B cell (primary cell): ENCODE measurements around the gene CCDC160. TPM values are rescaled to one million over a fixed set of nuclear protein-coding genes. Genes with fewer than 3 reads are reported as not detected.

ENCODE experiments used
- ATAC-seq: fragments of 200-7000 bp; cut with Tn5 transposase; one replicate; pipeline ENCODE4 v1.10.0; 2021; ENCODE audit warnings: low read depth, mild to moderate bottlenecking, moderate number of reproducible peaks, moderate library complexity
- CTCF ChIA-PET: fragments of 350-600 bp; sonication (Branson Sonifier 250); formaldehyde crosslinking; loops from one replicate; lab custom pipeline; 2021; ENCODE audit warnings: antibody characterized with exemption, inconsistent platforms; lab: Charles Lee
- POLR2A ChIA-PET: fragments of 350-600 bp; sonication (Branson Sonifier 250); formaldehyde crosslinking; loops from one replicate; lab custom pipeline; 2021; ENCODE audit warnings: antibody characterized with exemption; lab: Charles Lee
- DNase-seq: peaks from one replicate; pipeline ENCODE4 v3.0.0; 2013
- H2AFZ ChIP-seq: 2 replicates; pipeline ENCODE4 v1.6.1; 2012; ENCODE audit warnings: mild to moderate bottlenecking, low read depth, low read length; ENCODE audit not compliant: insufficient read depth, poor library complexity, severe bottlenecking
- H3K27ac ChIP-seq, 2 donors: 1 replicate in 1 of 2; 2 replicates in 1 of 2; pipeline ENCODE4 v1.5.1; 2012 to 2013; ENCODE audit warnings: low read length in 2 of 2, mild to moderate bottlenecking in 2 of 2, moderate library complexity in 1 of 2
- H3K27me3 ChIP-seq, 4 experiments: fragments of 200-600 bp in 1 of 4; sonication (generic) in 1 of 4; replicated peaks in 1 of 4; 1 replicate in 2 of 4; 2 replicates in 2 of 4; pipeline versions ENCODE4 v1.6.1 to v1.7.0; 2013 to 2016; ENCODE audit warnings: low read length in 3 of 4, mild to moderate bottlenecking in 2 of 4, mixed read lengths in 1 of 4, moderate library complexity in 1 of 4; ENCODE audit not compliant: insufficient read depth in 4 of 4, control insufficient read depth in 3 of 4; ENCODE audit errors: control extremely low read depth in 1 of 4
- H3K36me3 ChIP-seq, 2 experiments: replicated peaks in 1 of 2; 1 replicate in 1 of 2; 2 replicates in 1 of 2; pipeline versions ENCODE4 v1.6.1 to v1.7.1; 2013; ENCODE audit warnings: low read length in 1 of 2; ENCODE audit not compliant: insufficient read depth in 2 of 2, control insufficient read depth in 1 of 2; ENCODE audit errors: control extremely low read depth in 1 of 2, extremely low read depth in 1 of 2
- H3K4me1 ChIP-seq, 2 donors: fragments of 200-600 bp in 1 of 2; sonication (generic) in 1 of 2; 1 replicate in 1 of 2; 2 replicates in 1 of 2; pipeline versions ENCODE4 v1.5.1 to v1.6.1; 2013 to 2017; ENCODE audit warnings: low read length in 2 of 2; ENCODE audit not compliant: control insufficient read depth in 2 of 2, insufficient read depth in 2 of 2
- H3K4me2 ChIP-seq: replicated peaks from 2 replicates; pipeline ENCODE3; 2012; ENCODE audit warnings: mild to moderate bottlenecking, low read depth, low read length; ENCODE audit not compliant: poor library complexity, severe bottlenecking
- H3K4me3 ChIP-seq, 5 experiments: fragments of 200-600 bp in 1 of 5; sonication (generic) in 1 of 5; 1 replicate in 3 of 5; 2 replicates in 2 of 5; pipeline versions ENCODE4 v1.5.1 to v1.7.0; 2011 to 2016; ENCODE audit warnings: low read length in 4 of 5, mild to moderate bottlenecking in 4 of 5, low read depth in 2 of 5, control low read depth in 1 of 5, moderate library complexity in 1 of 5; ENCODE audit not compliant: insufficient read depth in 1 of 5; ENCODE audit errors: control extremely low read depth in 1 of 5, extremely low read depth in 1 of 5
- H3K79me2 ChIP-seq: fragments of 200-600 bp; sonication (generic); one replicate; pipeline ENCODE4 v1.6.0; 2016; ENCODE audit warnings: low read length; ENCODE audit not compliant: control insufficient read depth, insufficient read depth
- H3K9ac ChIP-seq: fragments of 200-600 bp; sonication (generic); 2 replicates; pipeline ENCODE4 v1.6.1; 2017; ENCODE audit warnings: mild to moderate bottlenecking, low read length, moderate library complexity
- H3K9me3 ChIP-seq, 3 donors: one replicate each; pipeline versions ENCODE4 v1.6.1 to v1.7.1; 2013; ENCODE audit warnings: low read length in 2 of 3; ENCODE audit not compliant: control insufficient read depth in 2 of 3, insufficient read depth in 1 of 3; ENCODE audit errors: control extremely low read depth in 1 of 3
- H4K20me1 ChIP-seq: 2 replicates; pipeline ENCODE4 v1.6.0; 2012; ENCODE audit warnings: mild to moderate bottlenecking, low read length; ENCODE audit not compliant: insufficient read depth, control insufficient read depth, poor library complexity, severe bottlenecking
- H3K27ac Mint-ChIP-seq: one replicate; pipeline ENCODE4 v1.8.0; 2021; ENCODE audit warnings: mixed read lengths
- H3K27me3 Mint-ChIP-seq: one replicate; pipeline ENCODE4 v1.8.0; 2021; ENCODE audit warnings: mixed read lengths
- H3K4me1 Mint-ChIP-seq: one replicate; pipeline ENCODE4 v1.8.0; 2021; ENCODE audit warnings: mixed read lengths
- H3K4me3 Mint-ChIP-seq: one replicate; pipeline ENCODE4 v1.8.0; 2021; ENCODE audit warnings: mixed read lengths
- H3K9me3 Mint-ChIP-seq: one replicate; pipeline ENCODE4 v1.8.0; 2022; ENCODE audit warnings: mixed read lengths; ENCODE audit not compliant: insufficient read depth
- CTCF ChIP-seq: fragments of 200-600 bp; IDR thresholded peaks from one replicate; pipeline ENCODE4 v1.8.0; 2022; ENCODE audit warnings: antibody characterized with exemption, mild to moderate bottlenecking
- EZH2 ChIP-seq: IDR thresholded peaks from 2 replicates; pipeline ENCODE4 v1.6.1; 2012; ENCODE audit warnings: borderline replicate concordance, low read depth, mild to moderate bottlenecking, moderate library complexity, low read length; ENCODE audit not compliant: insufficient read depth, poor library complexity, severe bottlenecking
- WGBS: methylation state at CpG from one replicate; pipeline ENCODE4 v1.1.5; 2013; ENCODE audit warnings: missing lambda C conversion rate; ENCODE audit not compliant: insufficient coverage; 5-methylcytosine and 5-hydroxymethylcytosine counted together
- intact Hi-C: fragments of 100-400 bp; cut with micrococcal nuclease; formaldehyde crosslinking; loops from one replicate; pipeline ENCODE4 v1.10.0; 2022
- polyA plus RNA-seq: library from polyadenylated mRNA; depleted of rRNA; stranded (reverse); fragments of >200 nt; gene quantifications from 2 replicates; pipeline ENCODE4 v1.2.3, GENCODE V29; 2012
- total RNA-seq, 2 donors: library from RNA; stranded (reverse); fragments of 120-200 nt in 1 of 2; gene quantifications; 1 replicate in 1 of 2; 2 replicates in 1 of 2; pipeline versions ENCODE4 v1.2.3 to v1.2.4, GENCODE V29; 2013 to 2022

CCDC160 gene
- total and polyA plus RNA-seq, 2 donors (not counting 1 experiment from before 2014, with no cell fraction given): not detected

- DNase-seq: no peak
- Histone ChIP-seq H4K20me1 (no peaks in the 10 kb centered on the region), H3K36me3 (no peaks in the 10 kb centered on the region), H3K79me2 (no peaks in the 10 kb centered on the region), H3K27me3 (no peaks in the 10 kb centered on the region), H3K4me1 (no peaks in the 10 kb centered on the region), H3K9ac (no peak overlapping the region), H3K9me3 (no peaks in the 10 kb centered on the region), H3K4me2 (no peak overlapping the region), H3K4me3 (no peak overlapping the region), H3K27ac (no peak overlapping the region), H2AFZ (no peak overlapping the region)
- Mint-ChIP-seq H3K27ac (no peak overlapping the region), H3K4me3 (no peak overlapping the region), H3K4me1 (no peaks in the 10 kb centered on the region), H3K9me3 (no peaks in the 10 kb centered on the region), H3K27me3 (peaks cover 3% of the 10 kb centered on the region)
- WGBS: no CpG with 5 or more reads among the region's 4 CpGs
- ChIA-PET CTCF (no interaction called here), POLR2A (no interaction called here)
- no peak for TF ChIP-seq CTCF
- no peak for TF ChIP-seq EZH2
- intact Hi-C loops: no loop called here
- no peak for ATAC-seq
Observed at GRCh38 chrX:134287346-134287745, 50.4 kb downstream of the CCDC160 start.

- H3K36me3 ChIP-seq: no peaks in the 10 kb centered on the region
Observed at GRCh38 chrX:134294548-134294947, 57.6 kb downstream of the CCDC160 start.

More at GRCh38 chrX:134294548-134294947, 57.6 kb downstream of the CCDC160 start:
- Histone ChIP-seq H3K9ac (no peak overlapping the region), H3K27me3 (peaks cover 0 to 3% (median 0%) of the 10 kb centered on the region in 4 experiments), H3K4me2 (no peak overlapping the region), H4K20me1 (no peaks in the 10 kb centered on the region), H3K4me1 (no peaks in the 10 kb centered on the region), H3K79me2 (no peaks in the 10 kb centered on the region), H2AFZ (no peak overlapping the region), H3K27ac (no peak overlapping the region), H3K9me3 (no peaks in the 10 kb centered on the region), H3K4me3 (no peak overlapping the region)
- Mint-ChIP-seq H3K27ac (no peak overlapping the region), H3K9me3 (no peaks in the 10 kb centered on the region), H3K27me3 (peaks cover 9% of the 10 kb centered on the region), H3K4me1 (no peaks in the 10 kb centered on the region), H3K4me3 (no peak overlapping the region)
- ATAC-seq (no peak), DNase-seq (no peak)
- intact Hi-C loops: no loop called here
- CTCF ChIA-PET: interaction anchor here (1.1 kb wide), 1 partner anchor 12 kb away, joined by 3 read pairs; no protein-coding TSS in a partner anchor
- POLR2A ChIA-PET: no interaction called here
- TF ChIP-seq CTCF: no peak
- TF ChIP-seq EZH2: no peak

Other genes with a start within 250 kb of the CCDC160 start
- 34.9 TPM in 2 replicates for gene PHF6, start 136.1 kb downstream of the CCDC160 start, total RNA-seq
- gene PHF6, start 136.1 kb downstream of the CCDC160 start, polyA plus RNA-seq: 7.0 and 8.5 TPM in 2 replicates
- 19.5 and 22.7 TPM in 2 replicates for gene HPRT1, start 223.0 kb downstream of the CCDC160 start, total RNA-seq
- 6.6 and 12.4 TPM in 2 replicates for gene HPRT1, start 223.0 kb downstream of the CCDC160 start, polyA plus RNA-seq